Endothelial cell (in vitro differentiated cells): Measurements from ENCODE around the gene FANCC. TPM values are rescaled to one million over a fixed set of nuclear protein-coding genes. Genes with fewer than 3 reads are reported as not detected.

Experiments used
- DNase-seq: peaks from one replicate; pipeline ENCODE4 v3.0.0; 2021; ENCODE audit warnings: low spot score
- H3K27ac Mint-ChIP-seq: one replicate; pipeline ENCODE4 v1.8.0; 2021; ENCODE audit warnings: mixed read lengths, inconsistent platforms; ENCODE audit not compliant: unreplicated experiment
- H3K27me3 Mint-ChIP-seq: one replicate; pipeline ENCODE4 v1.8.0; 2021; ENCODE audit warnings: mild to moderate bottlenecking, moderate library complexity, mixed read lengths, inconsistent platforms; ENCODE audit not compliant: unreplicated experiment
- H3K36me3 Mint-ChIP-seq: one replicate; pipeline ENCODE4 v1.8.0; 2021; ENCODE audit warnings: mild to moderate bottlenecking, low read depth, mixed read lengths, inconsistent platforms; ENCODE audit not compliant: unreplicated experiment
- H3K4me1 Mint-ChIP-seq: one replicate; pipeline ENCODE4 v1.8.0; 2021; ENCODE audit warnings: mild to moderate bottlenecking, mixed read lengths, inconsistent platforms; ENCODE audit not compliant: unreplicated experiment
- H3K4me3 Mint-ChIP-seq: one replicate; pipeline ENCODE4 v1.8.0; 2021; ENCODE audit warnings: mild to moderate bottlenecking, mixed read lengths, inconsistent platforms; ENCODE audit not compliant: unreplicated experiment
- H3K9me3 Mint-ChIP-seq: one replicate; pipeline ENCODE4 v1.8.0; 2021; ENCODE audit warnings: mixed read lengths, inconsistent platforms; ENCODE audit not compliant: unreplicated experiment
- CTCF ChIP-seq: fragments of 200-600 bp; sonication (generic); IDR thresholded peaks from one replicate; pipeline ENCODE4 v1.5.0; 2021; ENCODE audit warnings: antibody characterized with exemption; ENCODE audit not compliant: unreplicated experiment
- total RNA-seq: library from RNA; stranded (reverse); fragmentation: NEBNext Ultra II Directional; extraction: Animal tissue kit (Norgen Biotek cat#: 25700); gene quantifications from one replicate; pipeline ENCODE4 v1.2.1, GENCODE V29; 2021; ENCODE audit not compliant: unreplicated experiment

FANCC gene
- total RNA-seq, 1 donor from 2014 or later, result 16.7 TPM

GRCh38 chr9:95067897-95068296 lies 249.6 kb downstream of the FANCC start:
- Mint-ChIP-seq H3K9me3 (no peaks in the 10 kb centered on the region), H3K27me3 (peaks cover 2% of the 10 kb centered on the region), H3K4me3 (no peak overlapping the region), H3K36me3 (peaks cover 6% of the 10 kb centered on the region), H3K27ac (no peak overlapping the region), H3K4me1 (peaks cover 4% of the 10 kb centered on the region)
- DNase-seq, result no peak
- no peak for TF ChIP-seq CTCF

GRCh38 chr9:95067057-95067456 lies 250.5 kb downstream of the FANCC start:
- no peak for DNase-seq
- no peak overlapping the region for H3K4me3 Mint-ChIP-seq
- peaks cover 9% of the 10 kb centered on the region for H3K36me3 Mint-ChIP-seq
- peaks cover 2% of the 10 kb centered on the region for H3K27me3 Mint-ChIP-seq
- H3K9me3 Mint-ChIP-seq, result no peaks in the 10 kb centered on the region
- no peak for TF ChIP-seq CTCF
- H3K4me1 Mint-ChIP-seq, result peaks cover 6% of the 10 kb centered on the region
- H3K27ac Mint-ChIP-seq, result no peak overlapping the region

GRCh38 chr9:95065224-95065623 lies 252.3 kb downstream of the FANCC start:
- no peak for DNase-seq
- no peak for TF ChIP-seq CTCF

GRCh38 chr9:95063300-95063699 lies 254.2 kb downstream of the FANCC start:
- Mint-ChIP-seq H3K4me1 (peaks cover 6% of the 10 kb centered on the region), H3K4me3 (no peak overlapping the region)

More at GRCh38 chr9:95065224-95065623, 252.3 kb downstream of the FANCC start:
- Mint-ChIP-seq H3K4me1 (peaks cover 6% of the 10 kb centered on the region), H3K27me3 (peaks cover 3% of the 10 kb centered on the region), H3K4me3 (no peak overlapping the region), H3K27ac (no peak overlapping the region), H3K36me3 (peaks cover 12% of the 10 kb centered on the region), H3K9me3 (no peaks in the 10 kb centered on the region)

More at GRCh38 chr9:95063300-95063699, 254.2 kb downstream of the FANCC start:
- H3K9me3 Mint-ChIP-seq, result no peaks in the 10 kb centered on the region
- TF ChIP-seq CTCF, result no peak
- peaks cover 1% of the 10 kb centered on the region for H3K27me3 Mint-ChIP-seq
- no peak overlapping the region for H3K27ac Mint-ChIP-seq
- DNase-seq, result no peak
- peaks cover 12% of the 10 kb centered on the region for H3K36me3 Mint-ChIP-seq
